ENCODE results near the gene GRM2. TPM values are rescaled to one million over a fixed set of nuclear protein-coding genes. Genes with fewer than 3 reads are reported as not detected.

Gene GRM2
- total RNA-seq, 2 donors from 2014 or later, result 0.26 to 0.99 TPM

DNA sequence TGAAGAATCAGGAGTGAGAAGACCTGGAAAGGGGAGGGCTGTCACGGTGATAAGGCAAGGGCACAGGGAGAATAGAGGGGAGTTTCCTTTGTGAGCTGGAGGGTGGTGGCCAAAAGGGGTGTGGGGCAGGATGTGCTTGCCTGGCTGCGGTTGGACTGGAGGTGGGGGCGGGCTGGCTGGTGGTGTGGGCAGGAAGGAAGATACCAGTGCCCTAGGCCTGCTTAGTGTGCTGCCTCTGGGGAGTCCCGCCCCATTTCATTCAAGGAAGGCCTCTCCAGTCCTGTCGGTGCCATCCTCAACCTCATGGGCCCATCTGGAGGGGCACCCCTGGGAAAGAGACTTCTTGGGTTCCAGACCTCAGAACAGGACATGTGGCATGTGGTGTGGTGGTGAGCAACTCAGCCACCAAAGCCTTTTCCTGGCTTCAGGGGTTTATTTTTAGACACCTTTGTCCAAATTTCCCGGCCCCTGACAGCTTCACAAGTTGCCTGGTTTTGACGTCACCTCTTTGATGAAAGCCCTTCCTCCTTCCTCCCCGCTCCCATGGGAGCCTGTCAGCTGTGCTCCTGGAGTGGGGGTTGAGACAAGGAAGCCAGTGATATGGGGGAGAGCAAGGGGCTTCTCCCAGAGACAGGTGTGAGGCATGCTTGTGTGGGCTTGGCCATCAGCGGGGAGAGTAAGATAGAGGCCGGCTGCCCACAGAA is 20.2 kb upstream of the GRM2 start:
- Histone ChIP-seq H3K36me3 (replicated peaks in 1 of 2; ENCODE audit: insufficient read depth in 1 of 2, low read depth in 2 of 2) (peaks cover 0 to 9% of the 10 kb centered on the region in 2 donors), H3K27ac (peak overlapping the region in 2 of 4 donors; percentile 9 to 37), H3K9me3 (no peaks in the 10 kb centered on the region), H3K4me3 (no peak overlapping the region), H3K27me3 (no peaks in the 10 kb centered on the region), H3K4me1 (no peaks in the 10 kb centered on the region)
- TF ChIP-seq, protein P1, sequence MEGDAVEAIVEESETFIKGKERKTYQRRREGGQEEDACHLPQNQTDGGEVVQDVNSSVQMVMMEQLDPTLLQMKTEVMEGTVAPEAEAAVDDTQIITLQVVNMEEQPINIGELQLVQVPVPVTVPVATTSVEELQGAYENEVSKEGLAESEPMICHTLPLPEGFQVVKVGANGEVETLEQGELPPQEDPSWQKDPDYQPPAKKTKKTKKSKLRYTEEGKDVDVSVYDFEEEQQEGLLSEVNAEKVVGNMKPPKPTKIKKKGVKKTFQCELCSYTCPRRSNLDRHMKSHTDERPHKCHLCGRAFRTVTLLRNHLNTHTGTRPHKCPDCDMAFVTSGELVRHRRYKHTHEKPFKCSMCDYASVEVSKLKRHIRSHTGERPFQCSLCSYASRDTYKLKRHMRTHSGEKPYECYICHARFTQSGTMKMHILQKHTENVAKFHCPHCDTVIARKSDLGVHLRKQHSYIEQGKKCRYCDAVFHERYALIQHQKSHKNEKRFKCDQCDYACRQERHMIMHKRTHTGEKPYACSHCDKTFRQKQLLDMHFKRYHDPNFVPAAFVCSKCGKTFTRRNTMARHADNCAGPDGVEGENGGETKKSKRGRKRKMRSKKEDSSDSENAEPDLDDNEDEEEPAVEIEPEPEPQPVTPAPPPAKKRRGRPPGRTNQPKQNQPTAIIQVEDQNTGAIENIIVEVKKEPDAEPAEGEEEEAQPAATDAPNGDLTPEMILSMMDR (IDR thresholded peaks at IDR 0.05), result no peak
- TF ChIP-seq POLR2A (IDR thresholded peaks at IDR 0.05), result no peak
- ATAC-seq (peak; percentile 19), DNase-seq (peak in 3 of 4 donors; percentile 27 to 46 (median 34))
- 64 to 80% methylated on average over 10 of the region's 10 CpGs for WGBS, 2 donors
- intact Hi-C loops (cut with DNase I), result no loop called here

DNA sequence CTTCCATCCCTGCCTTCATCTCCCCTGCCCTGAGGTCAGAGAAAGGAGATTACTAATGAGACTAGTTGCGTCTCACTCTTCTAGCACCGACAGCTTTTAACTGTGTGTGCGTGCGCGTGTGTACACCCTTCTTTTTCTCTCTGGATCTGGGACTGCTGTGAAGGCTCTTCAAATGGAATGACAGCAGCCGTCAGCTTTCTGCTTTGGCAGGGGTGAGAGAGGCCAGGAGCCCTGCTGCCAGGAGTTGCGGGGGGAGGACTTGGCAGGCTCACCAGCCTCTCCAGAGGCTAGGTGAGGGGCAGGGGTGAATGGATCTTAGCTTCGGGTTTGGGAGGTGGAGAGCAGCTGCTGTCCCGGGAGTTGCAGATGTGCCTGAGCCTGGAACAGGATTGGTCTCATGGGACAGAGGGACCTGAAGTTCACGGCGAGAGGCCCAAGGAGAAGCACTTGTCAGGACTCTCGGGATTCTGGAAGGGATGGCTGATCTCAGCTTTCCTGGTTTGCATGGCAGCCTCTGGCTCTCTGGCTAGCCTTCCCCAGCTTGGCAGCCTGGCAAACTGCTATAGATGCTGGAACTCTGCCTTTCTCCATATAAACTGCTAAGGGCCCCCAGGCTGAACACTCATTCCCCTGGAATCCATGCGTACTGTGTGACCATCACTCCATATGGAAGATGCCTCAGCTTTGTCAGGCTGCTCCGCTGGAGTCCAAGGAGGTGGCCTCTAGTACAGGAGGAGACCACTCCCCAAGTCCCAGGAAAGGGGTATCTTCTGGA is 19.2 kb upstream of the GRM2 start:
- Histone ChIP-seq H3K27me3 (no peaks in the 10 kb centered on the region), H3K4me1 (no peaks in the 10 kb centered on the region), H3K36me3 (replicated peaks in 1 of 2; ENCODE audit: insufficient read depth in 1 of 2, low read depth in 2 of 2) (peaks cover 0 to 9% of the 10 kb centered on the region in 2 donors), H3K4me3 (no peak overlapping the region), H3K9me3 (no peaks in the 10 kb centered on the region), H3K27ac (peak overlapping the region in 2 of 4 donors; percentile 9 to 37)
- intact Hi-C loops (cut with DNase I), result no loop called here
- ATAC-seq (no peak), DNase-seq (no peak)
- 80 to 84% methylated on average over 13 to 14 of the region's 14 CpGs for WGBS, 2 donors
- TF ChIP-seq, protein P1 (IDR thresholded peaks at IDR 0.05), result no peak
- TF ChIP-seq POLR2A (IDR thresholded peaks at IDR 0.05), result no peak

DNA sequence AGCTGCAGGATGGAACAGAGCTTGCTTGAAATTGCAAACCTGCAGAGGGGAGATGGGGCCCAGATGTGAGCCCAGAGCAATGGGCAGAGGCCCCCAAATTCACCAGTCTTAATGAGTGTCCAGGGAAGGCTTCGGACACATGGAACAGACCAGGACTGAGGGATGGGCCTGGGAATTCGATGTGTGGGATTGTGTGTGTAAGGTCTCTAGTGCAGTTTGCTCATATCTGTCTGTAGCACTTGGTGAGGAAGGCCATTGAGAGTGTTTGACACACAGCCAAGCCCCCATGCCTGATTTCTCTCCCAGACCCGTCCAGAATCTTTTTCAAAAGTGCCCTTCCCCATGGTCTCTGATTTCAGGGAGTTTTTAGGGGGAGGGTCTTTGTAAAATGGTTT is 18.7 kb upstream of the GRM2 start:
- H3K27me3 ChIP-seq, result no peaks in the 10 kb centered on the region
- 97% methylated on average over 3 of the region's 3 CpGs for WGBS, 2 donors
- DNase-seq (no peak), ATAC-seq (no peak)
- no peak overlapping the region for H3K27ac ChIP-seq
- TF ChIP-seq, protein P1 (IDR thresholded peaks at IDR 0.05), result no peak
- TF ChIP-seq POLR2A (IDR thresholded peaks at IDR 0.05), result no peak
- H3K36me3 ChIP-seq (replicated peaks in 1 of 2; ENCODE audit: insufficient read depth in 1 of 2, low read depth in 2 of 2), result peaks cover 0 to 9% of the 10 kb centered on the region in 2 donors
- no peak overlapping the region for H3K4me3 ChIP-seq
- H3K4me1 ChIP-seq, result no peaks in the 10 kb centered on the region
- intact Hi-C loops (cut with DNase I), result no loop called here
- no peaks in the 10 kb centered on the region for H3K9me3 ChIP-seq

DNA sequence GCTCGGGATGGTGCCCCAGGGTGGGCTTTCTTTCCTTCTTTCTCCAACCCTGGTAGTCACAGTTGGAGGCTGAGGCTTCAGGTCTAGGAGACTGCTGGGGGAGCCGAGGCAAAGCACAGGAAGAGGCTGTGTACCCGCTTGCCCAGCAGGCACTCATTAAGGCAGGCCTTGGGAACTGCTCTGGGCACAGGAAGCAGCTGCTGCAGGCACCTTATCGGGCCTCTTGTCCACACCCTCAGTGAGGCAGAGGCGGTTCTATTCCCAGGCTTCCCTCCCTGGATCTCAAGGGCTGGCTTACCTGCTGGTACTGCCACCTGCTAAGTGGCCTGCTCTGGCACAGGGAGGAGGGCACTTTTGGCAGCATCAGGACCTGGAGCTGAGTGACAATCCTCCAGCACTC is 15.8 kb upstream of the GRM2 start:
- Histone ChIP-seq H3K9me3 (no peaks in the 10 kb centered on the region), H3K4me1 (no peaks in the 10 kb centered on the region), H3K27ac (no peak overlapping the region), H3K36me3 (replicated peaks in 1 of 2; ENCODE audit: insufficient read depth in 1 of 2, low read depth in 2 of 2) (peaks cover 0 to 2% of the 10 kb centered on the region in 2 donors), H3K4me3 (no peak overlapping the region), H3K27me3 (no peaks in the 10 kb centered on the region)
- ATAC-seq, result no peak
- no peak for TF ChIP-seq POLR2A (IDR thresholded peaks at IDR 0.05)
- TF ChIP-seq, protein P1 (IDR thresholded peaks at IDR 0.05), result no peak
- DNase-seq, result no peak
- intact Hi-C loops (cut with DNase I), result no loop called here
- WGBS, 2 donors, result 65 to 70% methylated on average over 5 of the region's 5 CpGs

Data from body of pancreas (tissue), 4 donors.